ENCODE results near the gene MFSD6L.

MFSD6L gene, protein sequence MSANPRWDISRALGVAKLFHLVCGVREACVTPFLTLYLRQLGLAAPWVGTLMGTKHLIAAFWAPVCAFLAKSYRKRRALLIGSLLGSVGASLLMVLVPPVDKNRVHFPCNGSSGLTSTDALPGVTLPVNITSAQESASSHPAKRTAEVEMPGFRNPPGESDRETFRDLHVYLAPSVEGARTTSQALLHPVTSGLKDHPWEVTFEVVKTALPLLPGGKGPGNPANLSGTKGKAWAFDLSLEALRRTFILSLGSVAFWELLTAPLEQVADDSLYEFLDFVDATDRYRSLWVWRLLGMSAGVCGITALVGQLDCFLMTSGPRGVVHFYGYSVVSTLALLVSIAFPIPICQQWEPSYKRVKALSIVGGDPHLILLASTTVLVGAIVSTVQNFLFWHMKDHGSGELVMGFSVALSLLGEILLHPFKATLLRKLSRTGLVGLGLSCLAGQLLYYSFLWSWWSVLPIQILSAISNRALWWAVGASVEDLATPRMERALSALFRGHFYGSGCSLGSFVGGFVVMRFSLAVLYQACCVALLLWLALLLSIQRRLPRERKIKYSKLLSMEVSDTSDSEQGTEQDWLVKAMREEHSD

DNA sequence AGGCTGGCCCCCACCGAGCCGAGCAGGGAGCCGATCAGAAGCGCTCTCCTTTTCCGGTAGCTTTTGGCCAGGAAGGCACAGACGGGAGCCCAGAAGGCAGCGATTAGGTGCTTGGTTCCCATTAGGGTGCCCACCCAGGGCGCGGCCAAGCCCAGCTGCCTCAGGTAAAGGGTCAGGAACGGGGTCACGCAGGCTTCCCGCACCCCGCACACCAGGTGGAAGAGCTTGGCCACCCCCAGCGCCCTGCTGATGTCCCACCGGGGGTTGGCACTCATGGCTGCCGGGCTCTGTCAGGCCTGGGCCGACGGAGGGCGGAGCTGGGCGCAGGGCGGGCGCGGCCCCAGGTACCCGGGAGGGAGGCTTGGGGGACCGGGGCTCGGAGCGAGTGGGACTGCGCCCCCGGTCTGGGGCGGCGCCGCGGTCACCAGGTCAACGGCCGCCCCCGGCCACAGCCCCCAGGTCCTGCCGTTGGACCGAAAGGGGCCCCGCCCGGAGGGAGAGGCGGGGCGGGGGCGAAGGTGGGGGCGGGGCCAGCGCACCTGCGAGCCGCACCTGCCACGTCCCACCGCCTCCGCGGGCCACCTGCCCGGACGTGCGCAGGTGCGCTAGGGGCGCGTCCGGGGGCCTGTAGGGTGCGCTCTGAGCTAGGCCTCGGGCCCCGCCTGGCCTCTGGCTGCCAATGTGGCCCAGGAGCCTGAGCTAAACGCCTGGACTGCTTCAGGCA lies at the start of gene MFSD6L:
TSS of gene MFSD6L (minus strand) at position 520 of the 724 bp plus-strand sequence. CDS start at position 275, 245 bp downstream.
- no peak for DNase-seq

DNA sequence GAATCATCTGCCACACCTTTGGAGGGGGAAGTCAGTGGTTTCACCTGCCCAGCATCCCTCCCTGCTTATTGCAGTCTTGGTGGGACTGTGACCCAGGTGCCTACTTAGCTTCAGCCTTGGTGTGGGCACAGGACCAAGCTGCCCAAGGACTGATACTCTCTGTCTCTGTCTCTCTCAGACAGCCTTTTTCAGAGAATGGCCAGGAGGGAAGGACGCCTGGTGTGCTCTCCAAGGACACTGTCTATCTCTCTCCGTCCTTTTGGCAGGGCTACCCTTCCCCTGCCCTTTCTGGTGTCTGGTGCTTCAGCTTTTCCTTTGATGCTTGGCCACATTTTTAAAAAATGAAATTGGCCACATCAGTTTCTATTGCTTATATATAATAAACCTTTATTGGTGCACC lies 48.7 kb upstream of the MFSD6L start:
- no peak for DNase-seq

DNA sequence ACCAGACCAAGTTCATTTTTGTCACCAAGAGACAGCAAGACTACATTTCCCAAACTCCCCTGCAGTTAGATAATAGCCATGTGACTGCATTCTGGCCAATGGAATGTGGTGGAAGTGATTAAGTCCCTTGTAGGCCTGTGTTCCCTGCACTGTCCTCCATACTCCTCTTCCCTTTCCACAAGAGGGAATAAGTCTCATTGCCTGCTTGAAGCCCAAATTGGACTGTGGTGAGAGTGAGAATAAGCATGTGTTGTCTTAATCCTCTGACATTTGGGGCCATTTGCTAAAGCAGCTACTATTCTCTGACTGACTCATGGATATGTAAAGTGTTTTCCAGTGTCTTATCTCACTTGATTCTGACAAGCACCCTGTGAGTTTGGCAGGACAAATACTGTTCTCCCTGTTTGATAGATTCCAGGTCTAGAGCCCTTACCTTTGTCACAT lies 47.6 kb upstream of the MFSD6L start:
- DNase-seq = no peak

DNA sequence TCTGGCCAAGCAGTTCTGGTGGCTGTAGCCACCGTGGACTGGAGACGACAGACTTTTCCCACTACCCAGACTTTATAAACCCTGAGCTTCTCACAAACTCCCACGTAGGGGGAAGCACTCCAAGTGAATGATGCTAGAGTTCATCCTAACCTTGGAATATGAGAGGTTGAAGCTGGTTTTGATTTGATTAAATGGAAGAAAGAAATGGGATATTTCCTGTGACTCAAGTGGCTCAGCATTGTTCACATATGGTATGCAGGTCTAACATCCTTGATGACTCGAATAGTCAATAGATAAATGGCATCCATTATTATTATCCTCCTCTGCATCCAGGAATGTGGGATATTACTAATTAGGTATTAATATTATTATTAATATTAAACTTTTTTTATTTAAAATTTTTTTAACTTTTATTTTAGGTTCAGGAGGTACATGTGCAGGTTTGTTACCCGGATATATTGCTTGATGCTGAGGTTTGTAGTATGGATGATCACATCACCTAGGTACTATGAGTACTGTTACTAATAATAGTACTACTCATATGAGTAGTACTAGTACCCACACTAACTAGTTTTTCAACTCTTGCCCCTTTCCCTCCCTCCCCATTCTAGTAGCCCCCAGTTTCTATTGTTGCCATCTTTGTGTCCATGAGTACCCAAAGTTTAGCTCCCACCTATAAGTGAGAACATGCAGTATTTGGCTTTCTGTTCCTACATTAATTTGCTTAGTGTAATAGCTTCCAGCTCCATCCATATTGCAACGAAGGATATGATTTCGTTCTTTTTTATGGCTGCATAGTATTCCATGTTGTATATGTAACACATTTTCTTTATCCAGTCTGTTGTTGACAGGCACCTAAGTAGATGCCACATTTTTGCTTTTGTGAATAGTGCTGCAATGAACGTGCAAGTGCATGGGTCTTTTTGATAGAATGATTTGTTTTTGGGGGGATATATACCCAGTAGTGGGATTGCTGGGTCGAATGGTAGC lies 45.4 kb upstream of the MFSD6L start:
- DNase-seq = no peak

DNA sequence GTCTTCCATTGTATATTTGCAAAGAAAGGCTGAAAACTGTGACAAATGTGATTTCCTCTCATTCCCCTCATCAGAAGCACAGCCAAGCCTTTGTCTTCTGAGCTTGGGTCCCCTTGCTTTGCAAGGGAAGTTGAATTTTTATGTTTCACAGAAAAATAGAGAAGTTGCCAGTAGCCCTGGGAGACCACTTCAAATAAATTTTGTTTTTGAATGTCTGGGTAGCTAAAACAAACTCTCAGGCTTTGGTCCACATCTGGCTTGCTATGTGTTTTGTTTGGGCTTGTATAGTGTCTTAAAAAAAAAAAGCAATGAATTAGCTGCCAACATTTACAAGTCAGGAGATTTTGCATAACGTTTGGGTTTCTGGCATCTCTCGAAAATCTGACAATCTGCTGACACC lies 44.2 kb upstream of the MFSD6L start:
- no peak for DNase-seq

DNA sequence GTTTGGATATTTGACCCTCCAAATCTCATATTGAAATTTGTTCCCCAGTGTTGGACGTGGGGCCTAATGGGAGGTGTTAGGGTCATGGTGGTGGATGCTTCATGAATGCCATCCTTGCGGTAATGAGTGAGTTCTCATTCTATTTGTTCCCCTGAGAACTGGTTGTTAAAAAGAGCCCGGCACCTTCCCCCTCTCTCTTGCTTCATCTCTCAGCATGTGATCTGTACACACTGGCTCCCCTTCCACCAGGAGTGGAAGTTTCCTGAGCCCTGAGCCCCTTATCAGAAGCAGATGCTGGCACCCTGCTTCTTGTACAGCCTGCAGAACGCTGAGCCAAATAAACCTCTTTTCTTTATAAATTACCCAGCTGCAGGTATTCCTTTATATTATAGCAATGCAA lies 42.7 kb upstream of the MFSD6L start:
- DNase-seq = no peak

DNA sequence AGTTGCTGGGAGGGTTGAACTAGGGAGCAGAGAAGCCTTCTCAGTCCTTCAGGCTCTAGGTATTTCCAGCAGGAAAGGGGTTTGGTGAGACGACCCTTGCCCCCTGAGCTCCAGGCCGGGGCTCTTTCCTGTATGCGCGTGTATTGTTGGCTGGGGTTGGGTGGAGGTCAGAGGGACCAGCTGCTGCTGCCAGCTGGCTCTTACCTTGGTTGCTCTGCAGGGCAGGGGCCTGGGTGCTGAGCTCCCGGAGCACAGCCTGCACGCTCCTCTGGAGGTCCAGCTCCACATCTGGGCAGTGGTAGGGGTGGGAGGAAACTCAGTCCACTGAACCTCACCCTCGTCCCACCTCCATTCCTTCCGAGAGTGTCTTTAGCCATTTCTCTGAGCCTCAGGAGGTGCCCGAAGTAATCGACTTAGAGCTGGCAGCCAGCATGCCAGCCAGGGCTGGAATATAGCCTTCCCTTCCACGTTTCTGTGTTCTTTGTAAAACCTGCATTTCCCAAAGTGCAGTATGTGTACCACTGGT lies 40.3 kb upstream of the MFSD6L start:
- DNase-seq = no peak

DNA sequence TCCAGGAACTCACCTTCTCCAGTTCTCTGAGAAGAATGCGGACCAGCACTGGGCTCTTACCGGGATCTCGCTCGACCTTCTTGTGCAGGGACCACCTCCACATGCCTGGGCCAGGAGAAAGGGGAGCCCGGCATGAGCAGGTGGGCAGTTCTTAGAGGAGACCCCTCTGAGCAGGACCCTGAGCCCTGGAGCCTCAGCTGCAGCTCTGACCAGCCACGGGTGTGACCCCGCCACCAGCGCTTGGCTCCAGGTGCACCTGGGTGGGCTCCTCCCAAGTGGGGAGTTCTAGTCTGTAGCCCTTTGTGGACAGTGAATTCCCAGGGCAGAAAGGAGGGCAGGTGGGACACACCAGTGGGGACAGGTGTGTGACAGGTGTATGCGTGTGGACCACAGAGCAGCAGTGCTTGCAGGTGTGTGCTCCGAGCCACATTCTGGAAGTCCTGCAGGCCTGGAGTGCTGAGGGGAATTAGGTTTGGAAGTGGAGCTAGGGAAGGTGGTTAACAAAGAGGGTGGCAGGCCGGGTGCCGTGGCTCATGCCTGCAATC lies 39.5 kb upstream of the MFSD6L start:
- DNase-seq = no peak

DNA sequence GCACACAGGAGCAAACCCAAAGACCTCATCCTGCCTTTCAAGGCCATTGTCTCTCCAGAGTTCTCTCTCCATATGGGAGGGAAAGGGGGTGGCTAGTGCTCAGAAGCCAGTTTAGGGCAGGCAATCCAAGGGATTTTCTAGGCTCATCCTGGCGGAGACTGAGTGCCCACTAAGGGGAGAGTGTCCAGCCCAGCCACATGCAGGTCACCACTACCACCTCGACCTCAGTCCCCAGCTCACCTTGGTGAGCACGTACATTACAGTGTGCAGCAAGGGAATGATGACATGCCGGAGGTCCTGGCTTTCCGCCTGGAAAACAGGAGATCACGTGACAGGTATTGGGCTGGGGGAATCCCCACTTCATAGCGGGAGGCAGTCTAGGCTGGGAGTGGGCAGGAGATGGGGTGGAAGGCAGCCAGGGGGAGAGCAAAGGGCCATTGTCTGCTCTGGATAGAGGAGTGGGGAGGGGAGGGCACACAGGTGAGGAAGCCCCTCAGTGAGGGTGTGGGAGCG lies 38.5 kb upstream of the MFSD6L start:
- no peak for DNase-seq

DNA sequence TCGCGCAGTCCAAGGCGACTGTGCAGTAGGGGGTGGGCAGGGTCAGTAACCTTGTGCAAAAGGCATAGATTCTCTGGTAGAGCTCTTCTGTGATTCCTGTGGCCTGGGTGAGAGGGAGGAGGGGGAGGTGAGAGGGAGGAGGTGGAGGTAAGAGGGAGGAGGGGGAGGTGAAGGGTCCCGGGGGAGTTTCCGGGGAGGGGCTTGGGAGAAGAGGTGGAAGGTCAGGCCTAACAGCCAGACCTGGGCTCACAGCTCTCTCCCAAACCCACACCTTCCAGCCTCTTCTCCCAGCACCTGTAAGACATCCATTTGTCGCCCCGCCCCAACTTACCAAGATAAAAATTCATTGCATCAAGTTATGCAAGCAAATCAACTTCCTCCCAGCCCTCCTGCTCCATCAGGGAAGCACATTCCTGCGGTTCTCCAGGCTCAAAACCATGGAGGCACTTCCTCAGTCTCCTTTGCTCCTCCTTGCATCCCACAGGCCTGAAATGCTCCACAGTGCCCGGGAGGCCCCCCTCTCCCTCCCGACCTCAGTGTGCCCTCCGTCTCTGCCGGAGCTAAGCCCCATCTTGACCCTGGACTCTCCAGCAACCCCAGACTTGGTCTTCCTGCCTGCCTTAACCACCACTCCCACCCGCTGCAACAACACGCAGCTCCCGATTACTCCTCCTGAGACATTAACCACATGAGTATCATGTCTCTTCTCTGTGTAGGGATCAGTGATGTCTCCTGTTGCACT lies 37.8 kb upstream of the MFSD6L start:
- no peak for DNase-seq

DNA sequence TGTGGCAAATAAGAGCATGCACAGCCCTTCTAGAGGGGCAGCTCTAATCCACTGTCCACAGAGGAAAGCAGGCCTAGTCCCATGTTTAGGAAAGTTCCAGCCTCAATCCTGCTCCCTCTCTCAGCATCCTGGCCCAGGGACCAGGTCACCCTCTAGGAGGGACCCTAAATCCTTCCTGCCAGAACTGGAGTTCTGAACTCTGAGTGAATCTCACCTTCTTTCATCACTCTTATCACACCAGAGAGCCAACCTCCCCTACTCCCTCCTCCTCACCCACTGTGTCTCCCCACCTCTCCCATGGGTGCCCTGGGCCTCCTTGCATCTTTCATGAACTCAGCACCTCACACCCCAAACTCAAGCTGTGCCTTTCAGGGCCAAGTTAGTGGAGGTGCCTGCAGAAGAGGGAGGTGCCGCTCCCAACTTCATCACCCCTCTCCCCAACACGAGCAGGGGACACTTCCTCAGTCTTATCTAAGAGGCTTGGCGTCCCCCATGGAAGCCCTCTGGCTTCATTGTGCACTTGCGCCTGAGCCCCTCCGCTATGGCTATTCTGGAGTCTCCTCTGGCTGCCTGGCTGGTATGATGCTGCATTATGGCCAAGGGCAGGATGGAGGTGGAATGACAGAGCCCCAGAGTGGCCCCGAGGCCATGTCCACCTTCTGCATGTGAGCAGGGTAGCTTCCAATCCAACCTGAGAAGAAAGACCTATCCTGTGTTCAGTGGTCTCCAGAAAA lies 36.6 kb upstream of the MFSD6L start:
- DNase-seq = no peak

DNA sequence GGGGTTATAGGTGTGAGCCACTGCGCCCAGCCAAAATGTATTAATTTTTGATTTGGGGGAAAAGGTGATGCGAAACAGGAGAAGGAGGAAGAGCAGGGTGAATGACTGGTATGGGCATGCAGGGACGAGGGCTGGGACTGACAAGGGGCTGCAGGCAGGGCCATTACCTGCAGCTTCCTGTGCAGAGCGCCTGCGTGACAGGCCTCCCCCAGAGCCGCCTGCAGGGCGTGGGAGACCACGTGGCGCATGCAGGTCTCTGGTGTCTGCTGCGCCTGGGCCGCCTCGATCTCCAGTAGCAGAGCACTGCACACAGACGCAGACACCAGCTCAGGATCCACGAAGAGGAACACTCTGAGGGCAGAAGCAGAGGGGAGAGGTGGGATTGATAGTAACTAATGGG lies 35.9 kb upstream of the MFSD6L start:
- DNase-seq = no peak

DNA sequence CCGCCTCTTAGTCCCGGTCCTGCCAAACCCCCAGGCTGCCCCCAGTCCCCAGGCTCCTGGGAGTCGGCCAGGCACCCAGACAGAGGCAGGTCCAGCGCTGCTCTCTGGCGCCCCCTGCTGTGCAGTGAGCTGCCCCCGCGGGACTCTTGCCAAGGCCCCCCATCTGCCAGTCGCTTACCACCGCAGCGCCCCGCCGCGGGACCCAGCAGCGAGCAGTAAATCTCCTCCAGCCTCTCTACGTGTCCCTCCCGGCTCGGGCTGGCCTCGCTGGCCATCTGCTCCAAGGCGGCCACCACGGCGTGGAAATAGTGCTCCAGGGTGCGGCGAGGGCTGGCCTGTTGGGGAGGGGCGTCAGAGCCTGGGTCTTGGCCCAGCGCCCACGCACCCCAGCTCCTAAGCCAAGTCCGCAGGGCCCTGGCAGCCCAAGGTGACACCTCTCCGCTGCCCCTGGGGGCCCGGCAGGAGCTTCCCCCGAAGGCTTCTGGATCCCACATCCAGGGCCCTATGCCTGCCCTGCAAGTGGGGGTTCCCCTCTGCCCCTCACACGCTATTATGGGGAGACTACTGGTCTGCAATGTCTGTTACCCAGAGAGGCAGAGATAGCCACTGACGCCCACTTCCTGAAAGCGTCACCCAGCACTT lies 33.7 kb upstream of the MFSD6L start:
- DNase-seq = no peak

DNA sequence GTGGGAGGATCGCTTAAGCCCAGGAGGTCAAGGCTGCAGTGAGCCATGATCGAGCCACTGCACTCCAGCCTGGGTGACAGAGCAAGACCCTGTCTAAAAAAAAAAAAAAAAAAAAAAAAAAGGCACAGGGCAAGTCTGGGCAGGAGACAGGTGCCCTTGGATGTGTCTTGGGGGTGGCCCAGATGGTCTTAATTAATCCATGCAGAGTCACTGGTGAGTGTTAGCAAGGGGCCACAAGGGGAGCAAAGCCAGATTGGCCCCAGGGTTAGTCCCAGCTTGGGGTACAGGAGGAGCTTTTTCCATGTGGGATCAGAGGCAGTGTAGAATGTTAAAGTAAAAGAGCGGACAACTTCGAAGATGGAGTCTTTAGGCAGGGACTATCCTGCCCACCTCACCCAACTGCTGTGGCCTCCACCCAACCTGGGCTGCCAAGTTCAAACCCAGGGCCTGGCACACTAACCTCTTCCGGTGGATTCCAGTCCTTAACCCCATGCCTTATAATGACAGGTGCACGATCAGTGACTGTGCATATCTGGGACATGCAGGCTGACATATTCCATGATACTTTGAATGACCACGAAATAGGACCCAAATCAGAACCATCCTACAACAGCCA lies 32.2 kb upstream of the MFSD6L start:
- no peak for DNase-seq

DNA sequence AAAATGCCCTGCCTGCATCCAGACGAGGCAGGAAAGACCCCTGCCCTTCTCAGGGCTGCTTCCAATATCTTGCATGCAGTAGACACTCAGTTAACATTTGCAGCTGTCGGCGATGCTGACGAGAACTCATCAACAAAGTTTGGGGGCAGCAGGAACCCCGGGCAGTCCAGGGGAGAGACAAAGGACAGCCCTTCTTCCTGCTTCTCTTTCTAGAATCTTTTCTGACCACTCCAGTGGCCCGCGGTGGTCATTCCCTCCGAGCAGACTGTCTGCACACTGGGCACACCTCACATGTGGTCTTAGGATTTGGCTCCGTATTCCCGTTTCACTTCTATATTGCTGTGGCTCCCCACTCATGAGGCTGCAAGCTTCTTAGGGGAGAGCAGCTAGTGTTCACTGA lies 31.0 kb upstream of the MFSD6L start:
- no peak for DNase-seq

DNA sequence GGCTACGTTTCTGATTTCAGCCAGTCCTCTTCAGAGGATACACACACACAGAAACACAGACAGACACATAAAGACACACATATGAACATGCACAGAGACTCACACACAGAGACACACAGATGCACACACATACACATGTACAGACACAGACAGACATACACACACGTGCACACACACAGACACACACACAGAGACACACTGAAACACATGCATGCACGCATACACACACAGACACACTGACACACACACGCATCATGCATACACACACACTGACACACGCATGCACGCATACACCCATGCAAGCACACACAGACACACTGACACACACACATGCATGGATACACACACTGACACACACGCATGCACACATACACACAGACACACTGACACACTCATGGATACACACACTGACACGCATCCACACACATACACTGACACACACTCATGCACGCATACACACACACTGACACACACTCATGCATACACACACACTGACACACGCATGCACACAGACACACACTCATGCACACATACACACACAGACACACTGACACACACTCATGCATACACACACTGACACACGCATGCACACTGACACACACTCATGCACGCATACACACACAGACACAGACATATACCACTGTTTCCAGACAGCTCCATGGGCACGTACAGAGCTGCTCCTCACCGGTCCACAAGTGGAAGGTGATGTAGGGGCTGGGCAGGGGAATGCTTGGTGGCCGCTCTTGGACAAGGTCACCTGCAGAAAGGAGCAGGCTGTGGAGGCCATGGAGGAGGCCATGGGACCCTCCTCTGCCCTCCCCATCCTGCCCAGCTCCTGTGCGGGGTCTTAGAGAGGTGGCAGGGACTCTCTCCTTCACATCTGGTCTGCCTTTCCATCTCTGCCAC lies 30.1 kb upstream of the MFSD6L start:
- no peak for DNase-seq

DNA sequence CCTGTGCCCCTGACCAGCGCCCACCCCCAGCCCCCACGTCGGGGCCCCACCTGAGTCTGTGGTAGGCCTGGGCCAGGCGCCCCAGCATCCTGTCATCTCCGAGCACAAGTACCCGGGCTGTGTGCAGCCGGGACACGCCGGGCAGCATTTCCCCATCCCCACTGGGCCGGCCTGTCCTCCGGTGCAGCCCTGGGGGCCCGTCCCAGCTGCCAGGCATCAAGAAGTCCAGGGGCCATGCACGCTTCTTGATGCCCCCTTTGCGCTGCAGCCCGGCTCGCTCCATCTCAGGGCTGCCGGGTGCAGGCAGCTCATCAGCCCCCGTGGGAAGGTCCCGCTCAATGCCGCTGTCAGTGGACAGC lies 29.3 kb upstream of the MFSD6L start:
- no peak for DNase-seq

DNA sequence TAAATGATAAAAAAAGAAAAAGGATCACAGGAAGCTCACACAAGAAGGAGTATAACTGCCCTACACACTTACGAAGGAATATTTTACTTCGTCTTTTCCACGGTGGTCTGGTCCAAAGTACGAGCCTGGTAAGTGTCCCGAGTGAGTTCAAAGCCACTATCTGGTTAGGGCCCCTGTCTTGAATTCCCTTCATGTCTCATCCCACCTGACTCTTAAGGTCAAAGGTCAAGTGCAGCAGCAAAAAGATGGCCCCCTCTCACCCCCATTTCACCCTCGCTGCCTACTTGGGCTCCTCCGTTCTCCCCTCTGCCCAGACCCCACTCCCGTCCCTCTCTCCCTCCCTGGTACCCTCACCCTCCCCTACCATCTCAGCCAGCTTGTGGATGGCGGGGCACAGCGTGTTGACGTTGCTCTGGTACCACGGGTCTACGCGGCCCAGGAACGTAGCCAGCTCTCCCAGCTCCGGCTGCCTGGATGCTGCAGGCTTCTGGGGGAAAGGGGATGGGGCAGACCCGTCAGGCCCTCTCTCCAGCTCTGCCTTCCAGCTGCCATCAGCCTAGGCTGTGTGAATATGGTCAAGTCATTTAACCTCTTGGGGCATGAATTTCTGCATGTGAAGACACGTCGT lies 27.8 kb upstream of the MFSD6L start:
- no peak for DNase-seq

Measured in activated naive CD4-positive, alpha-beta T cell (primary cell).